H1 (cell line): ENCODE results near the gene KLHL34.

Experiments used
- CBX5 ChIP-seq: fragments of 300-800, 300-1000 bp; sonication (generic); IDR thresholded peaks from 2 replicates; pipeline ENCODE4 v1.7.1; 2016; ENCODE audit warnings: antibody characterized with exemption, low read length, low read depth
- EP300 ChIP-seq, 2 experiments: IDR thresholded peaks; 1 replicate in 1 of 2; 2 replicates in 1 of 2; pipeline ENCODE4 v1.6.1; 2011 to 2012; ENCODE audit warnings: low read depth in 2 of 2, low read length in 2 of 2, mild to moderate bottlenecking in 2 of 2, borderline replicate concordance in 1 of 2, inconsistent platforms in 1 of 2, moderate library complexity in 1 of 2
- NRF1 ChIP-seq: IDR thresholded peaks from 2 replicates; pipeline ENCODE4 v1.6.1; 2011; ENCODE audit warnings: mild to moderate bottlenecking, low read depth, low read length, improper control_type of control experiment
- POLR2A ChIP-seq, 2 experiments: IDR thresholded peaks; 1 replicate in 1 of 2; 2 replicates in 1 of 2; pipeline ENCODE4 v1.6.1; 2011; ENCODE audit warnings: low read depth in 2 of 2, low read length in 2 of 2, mild to moderate bottlenecking in 2 of 2; ENCODE audit errors: control extremely low read depth in 1 of 2
- POLR2AphosphoS5 ChIP-seq: IDR thresholded peaks from 2 replicates; pipeline ENCODE4 v1.6.1; 2011; ENCODE audit warnings: low read depth, low read length
- TAF1 ChIP-seq: IDR thresholded peaks from 2 replicates; pipeline ENCODE4 v1.6.1; 2011; ENCODE audit warnings: mild to moderate bottlenecking, low read depth, low read length
- TF ChIP-seq, protein P1 (sequence below), 3 experiments: IDR thresholded peaks; 1 replicate in 2 of 3; 2 replicates in 1 of 3; pipeline versions ENCODE4 v1.5.1 to v1.6.1; 2011; ENCODE audit warnings: low read length in 3 of 3, mild to moderate bottlenecking in 3 of 3, inconsistent platforms in 2 of 3, low read depth in 1 of 3, moderate library complexity in 1 of 3; ENCODE audit not compliant: insufficient read depth in 1 of 3; ENCODE audit errors: control extremely low read depth in 1 of 3

DNA sequence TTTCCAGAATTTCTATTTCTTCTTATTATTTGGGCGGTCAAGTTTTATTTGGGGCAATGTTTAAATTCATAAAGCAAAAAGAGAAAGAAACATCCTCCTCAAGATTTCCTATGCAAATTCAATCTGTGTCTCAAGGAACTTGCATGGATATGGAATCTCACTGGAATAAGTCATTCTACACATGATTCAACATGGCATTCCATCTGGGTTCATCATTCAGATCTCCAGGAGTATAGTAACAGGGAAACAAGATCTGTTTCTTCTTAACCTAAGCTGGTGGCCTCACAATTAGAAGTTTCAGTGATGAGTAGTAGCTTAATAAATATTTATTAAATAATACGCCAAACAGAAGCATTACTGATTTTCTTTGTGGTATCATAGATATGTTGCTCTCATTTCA is 19.8 kb downstream of the KLHL34 start:
- TF ChIP-seq NRF1, result no peak
- TF ChIP-seq, protein P1, sequence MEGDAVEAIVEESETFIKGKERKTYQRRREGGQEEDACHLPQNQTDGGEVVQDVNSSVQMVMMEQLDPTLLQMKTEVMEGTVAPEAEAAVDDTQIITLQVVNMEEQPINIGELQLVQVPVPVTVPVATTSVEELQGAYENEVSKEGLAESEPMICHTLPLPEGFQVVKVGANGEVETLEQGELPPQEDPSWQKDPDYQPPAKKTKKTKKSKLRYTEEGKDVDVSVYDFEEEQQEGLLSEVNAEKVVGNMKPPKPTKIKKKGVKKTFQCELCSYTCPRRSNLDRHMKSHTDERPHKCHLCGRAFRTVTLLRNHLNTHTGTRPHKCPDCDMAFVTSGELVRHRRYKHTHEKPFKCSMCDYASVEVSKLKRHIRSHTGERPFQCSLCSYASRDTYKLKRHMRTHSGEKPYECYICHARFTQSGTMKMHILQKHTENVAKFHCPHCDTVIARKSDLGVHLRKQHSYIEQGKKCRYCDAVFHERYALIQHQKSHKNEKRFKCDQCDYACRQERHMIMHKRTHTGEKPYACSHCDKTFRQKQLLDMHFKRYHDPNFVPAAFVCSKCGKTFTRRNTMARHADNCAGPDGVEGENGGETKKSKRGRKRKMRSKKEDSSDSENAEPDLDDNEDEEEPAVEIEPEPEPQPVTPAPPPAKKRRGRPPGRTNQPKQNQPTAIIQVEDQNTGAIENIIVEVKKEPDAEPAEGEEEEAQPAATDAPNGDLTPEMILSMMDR (IDR thresholded peaks at IDR 0.05; ENCODE audit: control extremely low read depth in 1 of 3, insufficient read depth in 1 of 3, low read depth in 1 of 3, low read length in 3 of 3), result no peak
- TF ChIP-seq POLR2AphosphoS5, result no peak
- no peak for TF ChIP-seq TAF1
- TF ChIP-seq CBX5, result no peak
- no peak for TF ChIP-seq EP300 (IDR thresholded peaks at IDR 0.05; ENCODE audit: borderline replicate concordance in 1 of 2, low read depth in 2 of 2, low read length in 2 of 2)
- TF ChIP-seq POLR2A (IDR thresholded peaks at IDR 0.05; ENCODE audit: control extremely low read depth in 1 of 2, low read depth in 2 of 2, low read length in 2 of 2), result no peak
